Measurements from ENCODE around the gene CARD10.
"Not testable (repeated sequence)": the region's sequence is repeated elsewhere in the genome, so short reads cannot be mapped to it uniquely, and the experiment has no call there.

Gene CARD10

GRCh38 chr22:37555029-37555428 lies 35.8 kb upstream of the CARD10 start:
- DNase-seq = no peak

- no peak for DNase-seq
Measured at GRCh38 chr22:37553725-37554124, 34.5 kb upstream of the CARD10 start.

- DNase-seq = peak; percentile 65
Measured at GRCh38 chr22:37552524-37553163, 33.4 kb upstream of the CARD10 start.

GRCh38 chr22:37551981-37552380 lies 32.8 kb upstream of the CARD10 start:
- DNase-seq = no peak

GRCh38 chr22:37550921-37551320 lies 31.7 kb upstream of the CARD10 start:
- DNase-seq = not testable (repeated sequence)

GRCh38 chr22:37549704-37550059 lies 30.5 kb upstream of the CARD10 start:
- peak; percentile 81 for DNase-seq

GRCh38 chr22:37547251-37547741 lies 28.1 kb upstream of the CARD10 start:
- no peak for DNase-seq

- peak; percentile 78 for DNase-seq
Measured at GRCh38 chr22:37546437-37547250, 27.4 kb upstream of the CARD10 start.

- DNase-seq = peak; percentile 91
Measured at GRCh38 chr22:37545703-37546436, 26.7 kb upstream of the CARD10 start.

GRCh38 chr22:37544955-37545702 lies 25.9 kb upstream of the CARD10 start:
- peak; percentile 28 for DNase-seq

- no peak for DNase-seq
Measured at GRCh38 chr22:37542959-37543358, 23.7 kb upstream of the CARD10 start.

GRCh38 chr22:37542416-37542815 lies 23.2 kb upstream of the CARD10 start:
- DNase-seq = not testable (repeated sequence)

GRCh38 chr22:37539790-37540189 lies 20.6 kb upstream of the CARD10 start:
- not testable (repeated sequence) for DNase-seq

GRCh38 chr22:37538590-37539357 lies 19.6 kb upstream of the CARD10 start:
- peak; percentile 63 for DNase-seq

- DNase-seq = no peak
Measured at GRCh38 chr22:37535159-37535558, 15.9 kb upstream of the CARD10 start.

GRCh38 chr22:37534445-37534844 lies 15.2 kb upstream of the CARD10 start:
- DNase-seq = no peak

GRCh38 chr22:37533995-37534394 lies 14.8 kb upstream of the CARD10 start:
- DNase-seq = peak; percentile 26

- DNase-seq = no peak
Measured at GRCh38 chr22:37529652-37530345, 10.6 kb upstream of the CARD10 start.

- DNase-seq = not testable (repeated sequence)
Measured at GRCh38 chr22:37527952-37528351, 8.7 kb upstream of the CARD10 start.

- not testable (repeated sequence) for DNase-seq
Measured at GRCh38 chr22:37527081-37527752, 8.0 kb upstream of the CARD10 start.

GRCh38 chr22:37526376-37526775 lies 7.2 kb upstream of the CARD10 start:
- DNase-seq = no peak

All from NCI-H226 (cell line).